ENCODE results near the gene TRPM1. TPM values are rescaled to one million over a fixed set of nuclear protein-coding genes. Genes with fewer than 3 reads are reported as not detected.

Gene TRPM1
- total and polyA plus RNA-seq, 9 of the 15 experiments (the other 6 are each of a cell fraction or from before 2014, with no cell fraction given): 0.01 to 0.06 (median 0.03) TPM; not detected in 5

DNA sequence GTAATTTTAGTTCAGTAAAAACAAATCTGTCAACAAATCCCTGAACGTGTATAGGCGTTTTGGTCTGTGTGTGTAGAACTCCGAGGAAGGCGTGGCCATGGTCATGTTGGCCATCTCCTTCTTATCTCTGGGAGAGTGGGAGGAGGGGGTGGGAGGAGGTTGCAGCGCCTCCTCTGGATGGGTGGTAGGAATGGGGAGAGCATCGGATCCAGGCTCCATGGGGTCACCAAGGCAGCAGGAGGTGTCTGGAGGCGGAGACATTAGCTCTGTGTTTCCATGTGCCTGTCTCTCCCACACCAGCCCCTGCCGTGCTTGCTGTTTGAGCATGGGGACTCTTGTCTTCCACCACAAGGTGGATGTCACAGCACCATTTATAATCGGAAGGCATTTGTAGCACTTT is 34.5 kb upstream of the TRPM1 start (continued):
- TF ChIP-seq, protein P1, sequence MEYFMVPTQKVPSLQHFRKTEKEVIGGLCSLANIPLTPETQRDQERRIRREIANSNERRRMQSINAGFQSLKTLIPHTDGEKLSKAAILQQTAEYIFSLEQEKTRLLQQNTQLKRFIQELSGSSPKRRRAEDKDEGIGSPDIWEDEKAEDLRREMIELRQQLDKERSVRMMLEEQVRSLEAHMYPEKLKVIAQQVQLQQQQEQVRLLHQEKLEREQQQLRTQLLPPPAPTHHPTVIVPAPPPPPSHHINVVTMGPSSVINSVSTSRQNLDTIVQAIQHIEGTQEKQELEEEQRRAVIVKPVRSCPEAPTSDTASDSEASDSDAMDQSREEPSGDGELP (CRISPR knock-in tag; IDR thresholded peaks at IDR 0.05; ENCODE audit: borderline replicate concordance): no peak
- no peak for TF ChIP-seq SPI1 (IDR thresholded peaks at IDR 0.05; ENCODE audit: borderline replicate concordance, low read depth, low read length)
- no peak for TF ChIP-seq TEAD4 (IDR thresholded peaks at IDR 0.05; ENCODE audit: low read length)
- TF ChIP-seq TEAD4 (CRISPR knock-in tag; IDR thresholded peaks at IDR 0.05; ENCODE audit: borderline replicate concordance): no peak
- no peak for TF ChIP-seq ZNF76 (CRISPR knock-in tag; IDR thresholded peaks at IDR 0.05; ENCODE audit: borderline replicate concordance)
- no peak for TF ChIP-seq TSC22D4 (tag; IDR thresholded peaks at IDR 0.05)
- TF ChIP-seq, protein P2, sequence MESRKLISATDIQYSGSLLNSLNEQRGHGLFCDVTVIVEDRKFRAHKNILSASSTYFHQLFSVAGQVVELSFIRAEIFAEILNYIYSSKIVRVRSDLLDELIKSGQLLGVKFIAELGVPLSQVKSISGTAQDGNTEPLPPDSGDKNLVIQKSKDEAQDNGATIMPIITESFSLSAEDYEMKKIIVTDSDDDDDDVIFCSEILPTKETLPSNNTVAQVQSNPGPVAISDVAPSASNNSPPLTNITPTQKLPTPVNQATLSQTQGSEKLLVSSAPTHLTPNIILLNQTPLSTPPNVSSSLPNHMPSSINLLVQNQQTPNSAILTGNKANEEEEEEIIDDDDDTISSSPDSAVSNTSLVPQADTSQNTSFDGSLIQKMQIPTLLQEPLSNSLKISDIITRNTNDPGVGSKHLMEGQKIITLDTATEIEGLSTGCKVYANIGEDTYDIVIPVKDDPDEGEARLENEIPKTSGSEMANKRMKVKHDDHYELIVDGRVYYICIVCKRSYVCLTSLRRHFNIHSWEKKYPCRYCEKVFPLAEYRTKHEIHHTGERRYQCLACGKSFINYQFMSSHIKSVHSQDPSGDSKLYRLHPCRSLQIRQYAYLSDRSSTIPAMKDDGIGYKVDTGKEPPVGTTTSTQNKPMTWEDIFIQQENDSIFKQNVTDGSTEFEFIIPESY (CRISPR knock-in tag; IDR thresholded peaks at IDR 0.05): no peak
- TF ChIP-seq, protein P3, sequence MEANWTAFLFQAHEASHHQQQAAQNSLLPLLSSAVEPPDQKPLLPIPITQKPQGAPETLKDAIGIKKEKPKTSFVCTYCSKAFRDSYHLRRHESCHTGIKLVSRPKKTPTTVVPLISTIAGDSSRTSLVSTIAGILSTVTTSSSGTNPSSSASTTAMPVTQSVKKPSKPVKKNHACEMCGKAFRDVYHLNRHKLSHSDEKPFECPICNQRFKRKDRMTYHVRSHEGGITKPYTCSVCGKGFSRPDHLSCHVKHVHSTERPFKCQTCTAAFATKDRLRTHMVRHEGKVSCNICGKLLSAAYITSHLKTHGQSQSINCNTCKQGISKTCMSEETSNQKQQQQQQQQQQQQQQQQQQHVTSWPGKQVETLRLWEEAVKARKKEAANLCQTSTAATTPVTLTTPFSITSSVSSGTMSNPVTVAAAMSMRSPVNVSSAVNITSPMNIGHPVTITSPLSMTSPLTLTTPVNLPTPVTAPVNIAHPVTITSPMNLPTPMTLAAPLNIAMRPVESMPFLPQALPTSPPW (CRISPR knock-in tag; IDR thresholded peaks at IDR 0.05): peak; percentile 79; the same call in 1 of the 2 replicates
- TF ChIP-seq ADNP (tag; IDR thresholded peaks at IDR 0.05): no peak
- TF ChIP-seq CEBPB (tag; IDR thresholded peaks at IDR 0.05): no peak
- TF ChIP-seq FOXA3 (CRISPR knock-in tag; conservative IDR thresholded peaks at IDR 0.05 in 1 of 2, IDR thresholded peaks at IDR 0.05 in 1 of 2): no peak
- TF ChIP-seq CBX3 (IDR thresholded peaks at IDR 0.05; ENCODE audit: borderline replicate concordance in 1 of 2, low read length in 2 of 2): no peak
- no peak for TF ChIP-seq TAF15 (IDR thresholded peaks at IDR 0.05; ENCODE audit: low read depth, low read length)
- no peak for TF ChIP-seq ZBTB1 (CRISPR knock-in tag; IDR thresholded peaks at IDR 0.05; ENCODE audit: borderline replicate concordance, low read depth)
- no peak for TF ChIP-seq SAP30 (IDR thresholded peaks at IDR 0.05; ENCODE audit: borderline replicate concordance, insufficient read depth, low read depth, low read length, poor library complexity, severe bottlenecking)
- no peak for TF ChIP-seq SMARCE1 (IDR thresholded peaks at IDR 0.05)
- TF ChIP-seq, protein P4, sequence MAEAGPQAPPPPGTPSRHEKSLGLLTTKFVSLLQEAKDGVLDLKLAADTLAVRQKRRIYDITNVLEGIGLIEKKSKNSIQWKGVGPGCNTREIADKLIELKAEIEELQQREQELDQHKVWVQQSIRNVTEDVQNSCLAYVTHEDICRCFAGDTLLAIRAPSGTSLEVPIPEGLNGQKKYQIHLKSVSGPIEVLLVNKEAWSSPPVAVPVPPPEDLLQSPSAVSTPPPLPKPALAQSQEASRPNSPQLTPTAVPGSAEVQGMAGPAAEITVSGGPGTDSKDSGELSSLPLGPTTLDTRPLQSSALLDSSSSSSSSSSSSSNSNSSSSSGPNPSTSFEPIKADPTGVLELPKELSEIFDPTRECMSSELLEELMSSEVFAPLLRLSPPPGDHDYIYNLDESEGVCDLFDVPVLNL (CRISPR knock-in tag; IDR thresholded peaks at IDR 0.05; ENCODE audit: low read depth): no peak
- TF ChIP-seq, protein P5, sequence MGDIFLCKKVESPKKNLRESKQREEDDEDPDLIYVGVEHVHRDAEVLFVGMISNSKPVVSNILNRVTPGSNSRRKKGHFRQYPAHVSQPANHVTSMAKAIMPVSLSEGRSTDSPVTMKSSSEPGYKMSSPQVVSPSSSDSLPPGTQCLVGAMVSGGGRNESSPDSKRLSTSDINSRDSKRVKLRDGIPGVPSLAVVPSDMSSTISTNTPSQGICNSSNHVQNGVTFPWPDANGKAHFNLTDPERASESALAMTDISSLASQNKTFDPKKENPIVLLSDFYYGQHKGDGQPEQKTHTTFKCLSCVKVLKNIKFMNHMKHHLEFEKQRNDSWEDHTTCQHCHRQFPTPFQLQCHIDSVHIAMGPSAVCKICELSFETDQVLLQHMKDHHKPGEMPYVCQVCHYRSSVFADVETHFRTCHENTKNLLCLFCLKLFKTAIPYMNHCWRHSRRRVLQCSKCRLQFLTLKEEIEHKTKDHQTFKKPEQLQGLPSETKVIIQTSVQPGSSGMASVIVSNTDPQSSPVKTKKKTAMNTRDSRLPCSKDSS (IDR thresholded peaks at IDR 0.05; ENCODE audit: low read depth, partially characterized antibody): no peak
- no peak for TF ChIP-seq SRF (CRISPR knock-in tag; IDR thresholded peaks at IDR 0.05)
- no peak for TF ChIP-seq ELF2 (CRISPR knock-in tag; IDR thresholded peaks at IDR 0.05)
- TF ChIP-seq NCOA6 (IDR thresholded peaks at IDR 0.05): no peak
